PC-3 (cell line): ENCODE measurements around the gene CD244. TPM values are rescaled to one million over a fixed set of nuclear protein-coding genes. Genes with fewer than 3 reads are reported as not detected.

Experiments used
- ATAC-seq: fragments of 200-7000 bp; cut with Tn5 transposase; 2 replicates; pipeline ENCODE4 v1.9.1; 2020; ENCODE audit warnings: mild to moderate bottlenecking, moderate library complexity
- BruUV-seq: library from RNA; stranded (reverse); fragments of 400-500 nt; replicated peaks from 2 replicates; lab custom pipeline; 2021; lab: Mats Ljungman, UMichigan
- CTCF ChIA-PET: fragments of 300-600 bp; sonication (Branson Sonifier 250); formaldehyde crosslinking; loops from one replicate; lab custom pipeline; 2022; ENCODE audit warnings: antibody characterized with exemption; lab: Charles Lee
- POLR2A ChIA-PET: fragments of 300-600 bp; sonication (Branson Sonifier 250); formaldehyde crosslinking; loops from one replicate; lab custom pipeline; 2022; ENCODE audit warnings: antibody characterized with exemption; ENCODE audit not compliant: unreplicated experiment; lab: Charles Lee
- DNase-seq: peaks from one replicate; pipeline ENCODE4 v3.0.0-alpha.2; 2015
- H2AFZ ChIP-seq: fragments of 300-600 bp; sonication (generic); 2 replicates; pipeline ENCODE4 v1.6.0; 2016; ENCODE audit warnings: antibody characterized with exemption, low read length
- H3F3A ChIP-seq: fragments of 300-600 bp; sonication (generic); one replicate; pipeline ENCODE4 v1.6.0; 2017; ENCODE audit warnings: antibody characterized with exemption, low read length, control low read depth, mild to moderate bottlenecking; ENCODE audit not compliant: unreplicated experiment
- H3K27ac ChIP-seq: fragments of 300-600 bp; sonication (generic); 2 replicates; pipeline ENCODE4 v1.5.1; 2016; ENCODE audit warnings: mild to moderate bottlenecking, low read length
- H3K27me3 ChIP-seq: fragments of 300-600 bp; sonication (generic); 2 replicates; pipeline ENCODE4 v1.6.1; 2016; ENCODE audit warnings: low read length, mixed read lengths
- H3K36me3 ChIP-seq: fragments of 300-600 bp; sonication (generic); 2 replicates; pipeline ENCODE4 v1.6.1; 2016; ENCODE audit warnings: low read depth, mixed run types, low read length, mixed read lengths
- H3K4me1 ChIP-seq: fragments of 300-600 bp; sonication (generic); 2 replicates; pipeline ENCODE4 v1.5.1; 2016; ENCODE audit warnings: low read length; ENCODE audit not compliant: insufficient read depth
- H3K4me2 ChIP-seq: fragments of 300-600 bp; sonication (generic); 2 replicates; pipeline ENCODE4 v1.6.0; 2016; ENCODE audit warnings: low read length
- H3K4me3 ChIP-seq: fragments of 300-600 bp; sonication (generic); 2 replicates; pipeline ENCODE4 v1.5.1; 2016; ENCODE audit warnings: mild to moderate bottlenecking, low read length, mixed read lengths
- H3K79me2 ChIP-seq: fragments of 300-600 bp; sonication (generic); 2 replicates; pipeline ENCODE4 v1.6.1; 2017; ENCODE audit warnings: low read length, mixed read lengths
- H3K9ac ChIP-seq: fragments of 300-600 bp; sonication (generic); 2 replicates; pipeline ENCODE4 v1.6.0; 2016; ENCODE audit warnings: mild to moderate bottlenecking, low read length
- H3K9me2 ChIP-seq: fragments of 300-600 bp; sonication (generic); replicated peaks from 2 replicates; pipeline ENCODE4 v1.6.1; 2016; ENCODE audit warnings: mixed run types, low read length, mixed read lengths
- H3K9me3 ChIP-seq: fragments of 300-600 bp; sonication (generic); 2 replicates; pipeline ENCODE4 v1.6.1; 2016; ENCODE audit warnings: low read length, mixed read lengths
- H4K20me1 ChIP-seq: fragments of 300-600 bp; sonication (generic); 2 replicates; pipeline ENCODE4 v1.6.1; 2016; ENCODE audit warnings: low read length, mixed read lengths
- EZH2 ChIP-seq: fragments of 300-600 bp; sonication (generic); IDR thresholded peaks from one replicate; pipeline ENCODE4 v1.6.1; 2017; ENCODE audit warnings: antibody characterized with exemption, mild to moderate bottlenecking, low read length; ENCODE audit not compliant: unreplicated experiment
- EZH2phosphoT487 ChIP-seq: fragments of 300-600 bp; sonication (generic); IDR thresholded peaks from 2 replicates; pipeline ENCODE4 v1.6.1; 2018; ENCODE audit warnings: mild to moderate bottlenecking, antibody characterized with exemption, low read length, borderline replicate concordance
- intact Hi-C: fragments of 100-400 bp; cut with micrococcal nuclease; formaldehyde crosslinking; loops from 2 replicates; pipeline ENCODE4 v1.9.0; 2023
- total RNA-seq: library from RNA; depleted of rRNA; stranded (reverse); fragments of >200 nt; gene quantifications from 2 replicates; pipeline ENCODE4 v1.2.3, GENCODE V29; 2014
- TF ChIP-seq, protein P1 (sequence below): fragments of 300-600 bp; sonication (generic); conservative IDR thresholded peaks from 2 replicates; pipeline ENCODE4 v1.5.1; 2017; ENCODE audit warnings: antibody characterized with exemption, low read depth, mild to moderate bottlenecking, low read length

Gene CD244
- total RNA-seq, 1 experiment from 2014 or later: not detected

DNA sequence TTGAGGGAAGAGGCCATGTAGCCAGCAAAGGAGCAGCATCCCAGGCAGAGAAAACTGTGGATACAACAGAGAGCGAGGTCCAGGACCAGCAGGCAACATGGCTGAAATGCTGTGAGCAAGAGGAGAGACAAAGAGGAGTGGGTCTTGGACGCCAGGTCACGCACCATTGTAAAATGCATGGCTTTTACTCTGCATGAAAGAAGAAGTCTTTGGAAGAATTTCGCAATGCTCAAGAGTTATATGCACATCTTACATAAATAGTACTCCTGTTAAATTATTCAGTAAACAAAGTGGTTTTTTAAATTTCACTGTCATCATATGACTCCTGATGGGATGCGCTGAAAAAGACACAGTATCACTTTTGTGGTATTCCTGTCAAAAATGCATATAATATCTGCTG, 3.5 kb downstream of the CD244 start:
- H3K9me3 ChIP-seq: no peaks in the 10 kb centered on the region
- no peak for TF ChIP-seq EZH2phosphoT487
- TF ChIP-seq, protein P1, sequence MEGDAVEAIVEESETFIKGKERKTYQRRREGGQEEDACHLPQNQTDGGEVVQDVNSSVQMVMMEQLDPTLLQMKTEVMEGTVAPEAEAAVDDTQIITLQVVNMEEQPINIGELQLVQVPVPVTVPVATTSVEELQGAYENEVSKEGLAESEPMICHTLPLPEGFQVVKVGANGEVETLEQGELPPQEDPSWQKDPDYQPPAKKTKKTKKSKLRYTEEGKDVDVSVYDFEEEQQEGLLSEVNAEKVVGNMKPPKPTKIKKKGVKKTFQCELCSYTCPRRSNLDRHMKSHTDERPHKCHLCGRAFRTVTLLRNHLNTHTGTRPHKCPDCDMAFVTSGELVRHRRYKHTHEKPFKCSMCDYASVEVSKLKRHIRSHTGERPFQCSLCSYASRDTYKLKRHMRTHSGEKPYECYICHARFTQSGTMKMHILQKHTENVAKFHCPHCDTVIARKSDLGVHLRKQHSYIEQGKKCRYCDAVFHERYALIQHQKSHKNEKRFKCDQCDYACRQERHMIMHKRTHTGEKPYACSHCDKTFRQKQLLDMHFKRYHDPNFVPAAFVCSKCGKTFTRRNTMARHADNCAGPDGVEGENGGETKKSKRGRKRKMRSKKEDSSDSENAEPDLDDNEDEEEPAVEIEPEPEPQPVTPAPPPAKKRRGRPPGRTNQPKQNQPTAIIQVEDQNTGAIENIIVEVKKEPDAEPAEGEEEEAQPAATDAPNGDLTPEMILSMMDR: no peak
- TF ChIP-seq EZH2: no peak
- no peaks in the 10 kb centered on the region for H3F3A ChIP-seq
- no peak for DNase-seq
- ChIA-PET POLR2A (no interaction called here), CTCF (no interaction called here)
- no peak overlapping the region for H3K9ac ChIP-seq
- no peak overlapping the region for H2AFZ ChIP-seq
- ATAC-seq: no peak
- no peaks in the 10 kb centered on the region for H3K36me3 ChIP-seq
- no peaks in the 10 kb centered on the region for H4K20me1 ChIP-seq
- H3K4me1 ChIP-seq: peaks cover 8% of the 10 kb centered on the region
- intact Hi-C loops: no loop called here
- H3K27me3 ChIP-seq: no peaks in the 10 kb centered on the region; the same call in 1 of the 2 replicates
- no peak overlapping the region for H3K4me3 ChIP-seq
- no peaks in the 10 kb centered on the region for H3K9me2 ChIP-seq
- H3K27ac ChIP-seq: no peak overlapping the region
- no peaks in the 10 kb centered on the region for H3K79me2 ChIP-seq
- BruUV-seq: no TSS peak
- no peak overlapping the region for H3K4me2 ChIP-seq

DNA sequence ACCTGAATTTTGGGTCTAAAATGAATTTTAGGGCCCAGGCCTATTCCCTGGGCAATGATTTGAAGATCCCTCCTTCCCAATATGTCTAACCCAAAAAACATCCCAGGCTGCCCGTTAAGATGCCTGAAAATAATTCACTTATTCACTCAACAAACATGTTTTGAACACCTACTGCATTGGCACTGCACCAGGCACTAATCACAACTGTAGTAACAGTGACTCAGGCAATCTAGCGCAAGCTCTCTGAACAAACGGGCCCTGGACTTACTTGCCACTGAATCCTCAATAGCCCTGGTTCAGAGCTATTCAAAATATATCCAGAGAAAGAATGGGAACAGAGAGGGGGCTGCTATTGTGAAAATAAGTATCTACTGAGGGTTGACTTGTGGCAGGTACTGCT, 4.2 kb downstream of the CD244 start:
- H3K27me3 ChIP-seq: no peaks in the 10 kb centered on the region; the same call in 1 of the 2 replicates
- no peaks in the 10 kb centered on the region for H3F3A ChIP-seq
- DNase-seq (no peak), ATAC-seq (no peak)
- ChIA-PET POLR2A (no interaction called here), CTCF (no interaction called here)
- no peak overlapping the region for H3K27ac ChIP-seq
- H4K20me1 ChIP-seq: no peaks in the 10 kb centered on the region
- intact Hi-C loops: no loop called here
- H3K9ac ChIP-seq: no peak overlapping the region
- no peak overlapping the region for H3K4me2 ChIP-seq
- BruUV-seq: no TSS peak
- no peaks in the 10 kb centered on the region for H3K9me2 ChIP-seq
- no peaks in the 10 kb centered on the region for H3K9me3 ChIP-seq
- H3K4me1 ChIP-seq: peaks cover 8% of the 10 kb centered on the region
- TF ChIP-seq, protein P1: no peak
- TF ChIP-seq EZH2phosphoT487 (no peak), EZH2 (no peak)
- H3K4me3 ChIP-seq: no peak overlapping the region
- no peak overlapping the region for H2AFZ ChIP-seq
- no peaks in the 10 kb centered on the region for H3K36me3 ChIP-seq
- no peaks in the 10 kb centered on the region for H3K79me2 ChIP-seq

DNA sequence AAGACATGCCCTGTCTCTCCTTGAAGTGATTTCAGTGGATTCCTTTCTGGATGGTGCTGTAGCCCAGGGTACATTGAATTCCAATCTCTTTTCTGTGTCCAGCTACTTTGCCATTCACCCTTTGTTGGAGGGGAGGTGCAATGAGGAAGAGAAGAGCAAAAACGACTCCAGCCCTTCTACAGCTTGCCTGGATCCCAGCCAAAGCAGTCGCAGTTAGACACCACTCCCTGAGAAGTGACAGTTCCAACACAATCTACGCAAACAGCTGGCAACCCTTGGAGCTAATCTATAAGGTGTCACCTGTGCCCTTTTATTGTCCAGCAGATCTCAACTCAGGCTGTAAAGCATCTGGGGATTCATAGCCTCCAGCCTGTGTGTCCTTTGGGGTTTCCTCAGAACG, 4.6 kb downstream of the CD244 start:
- ATAC-seq: no peak
- intact Hi-C loops: no loop called here
- no peaks in the 10 kb centered on the region for H3K79me2 ChIP-seq
- no peak overlapping the region for H2AFZ ChIP-seq
- peaks cover 8% of the 10 kb centered on the region for H3K4me1 ChIP-seq
- H3K9me2 ChIP-seq: no peaks in the 10 kb centered on the region
- no peak overlapping the region for H3K27ac ChIP-seq
- H3K27me3 ChIP-seq: no peaks in the 10 kb centered on the region; the same call in 1 of the 2 replicates
- ChIA-PET CTCF (no interaction called here), POLR2A (no interaction called here)
- H3K36me3 ChIP-seq: no peaks in the 10 kb centered on the region
- DNase-seq: no peak
- H3K9me3 ChIP-seq: no peaks in the 10 kb centered on the region
- no peaks in the 10 kb centered on the region for H4K20me1 ChIP-seq
- H3K9ac ChIP-seq: no peak overlapping the region
- no TSS peak for BruUV-seq
- H3F3A ChIP-seq: no peaks in the 10 kb centered on the region
- no peak overlapping the region for H3K4me3 ChIP-seq
- H3K4me2 ChIP-seq: no peak overlapping the region
- TF ChIP-seq EZH2phosphoT487: no peak
- TF ChIP-seq, protein P1: no peak
- TF ChIP-seq EZH2: no peak
